GM19035 (cell line): ENCODE measurements around the gene REC8.
"Not testable (repeated sequence)": the region's sequence is repeated elsewhere in the genome, so short reads cannot be mapped to it uniquely, and the experiment has no call there.

Source experiments
- ATAC-seq: cut with Tn5 transposase; IDR thresholded peaks from one replicate; pipeline ENCODE4 v1.9.1; 2021; ENCODE audit not compliant: unreplicated experiment

REC8 gene

DNA sequence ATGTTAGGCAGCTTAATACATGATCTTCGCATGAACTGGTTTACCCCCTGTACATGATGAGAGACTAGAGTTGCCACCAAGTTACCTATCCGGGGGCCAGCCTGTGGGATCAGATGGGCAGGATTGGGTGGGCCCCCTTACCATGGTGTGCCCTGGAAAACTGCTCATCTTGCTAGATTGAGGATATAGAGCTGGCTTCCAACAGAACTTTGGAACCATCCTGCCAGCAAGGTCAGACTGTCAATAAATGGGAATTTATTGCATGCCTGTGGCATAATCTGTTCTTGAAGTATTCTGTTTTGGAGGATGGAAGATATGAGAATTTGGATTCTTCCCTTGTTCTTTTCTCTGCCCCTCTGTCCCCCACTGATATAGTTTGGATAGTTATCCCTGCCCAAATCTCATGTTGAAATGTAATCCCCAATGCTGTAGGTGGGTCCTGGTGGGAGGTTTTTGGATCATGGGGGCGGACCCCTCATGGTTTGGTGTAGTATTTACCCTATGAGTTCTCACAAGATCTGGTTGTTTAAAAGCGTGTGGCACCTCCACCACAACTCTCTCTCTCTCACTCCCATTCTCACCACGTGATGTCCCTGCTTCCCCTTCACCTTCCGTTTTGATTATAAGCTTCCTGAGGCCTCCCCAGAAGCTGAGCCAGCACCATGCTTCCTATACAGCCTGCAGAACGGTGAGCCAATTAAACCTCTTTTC is 27.1 kb downstream of the REC8 start:
- ATAC-seq, result no peak

DNA sequence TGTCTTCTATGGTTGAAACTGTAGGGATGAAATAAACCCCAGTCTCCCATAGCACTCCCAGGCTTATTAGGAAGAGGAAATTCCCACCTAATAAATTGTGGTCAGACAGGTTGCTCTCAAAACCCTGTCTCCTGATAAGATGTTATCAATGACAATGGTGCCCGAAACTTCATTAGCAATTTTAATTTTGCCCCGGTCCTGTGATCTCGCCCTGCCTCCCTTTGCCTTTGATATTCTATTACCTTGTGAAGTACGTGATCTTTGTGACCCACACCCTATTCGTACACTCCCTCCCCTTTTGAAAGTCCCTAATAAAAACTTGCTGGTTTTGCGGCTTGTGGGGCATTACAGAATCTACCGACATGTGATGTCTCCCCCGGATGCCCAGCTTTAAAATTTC is 30.7 kb downstream of the REC8 start:
- ATAC-seq, result not testable (repeated sequence)

DNA sequence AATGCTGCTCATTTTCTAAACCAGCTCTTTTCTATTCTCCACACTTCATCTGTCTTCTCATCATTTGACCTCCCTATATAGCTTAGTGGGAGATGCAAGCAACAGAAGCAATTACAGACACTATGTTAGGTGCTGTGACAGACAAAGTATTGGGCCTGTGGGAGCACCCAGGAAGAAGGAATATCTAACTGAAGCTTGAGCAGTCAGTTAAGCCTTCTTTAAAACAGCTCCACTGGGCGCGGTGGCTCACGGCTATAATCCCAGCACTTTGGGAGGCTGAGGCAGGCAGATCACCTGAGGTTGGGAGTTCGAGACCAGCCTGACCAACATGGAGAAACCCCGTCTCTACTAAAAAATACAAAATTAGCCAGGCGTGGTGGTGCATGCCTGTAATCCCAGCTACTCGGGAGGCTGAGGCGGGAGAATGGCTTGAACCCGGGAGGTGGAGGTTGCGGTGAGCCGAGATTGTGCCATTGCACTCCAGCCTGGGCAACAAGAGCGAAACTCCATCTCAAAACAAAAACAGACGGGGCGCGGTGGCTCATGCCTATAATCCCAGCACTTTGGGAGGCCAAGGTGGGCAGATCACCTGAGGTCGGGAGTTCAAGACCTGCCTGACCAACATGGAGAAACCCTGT is 31.5 kb downstream of the REC8 start:
- not testable (repeated sequence) for ATAC-seq

DNA sequence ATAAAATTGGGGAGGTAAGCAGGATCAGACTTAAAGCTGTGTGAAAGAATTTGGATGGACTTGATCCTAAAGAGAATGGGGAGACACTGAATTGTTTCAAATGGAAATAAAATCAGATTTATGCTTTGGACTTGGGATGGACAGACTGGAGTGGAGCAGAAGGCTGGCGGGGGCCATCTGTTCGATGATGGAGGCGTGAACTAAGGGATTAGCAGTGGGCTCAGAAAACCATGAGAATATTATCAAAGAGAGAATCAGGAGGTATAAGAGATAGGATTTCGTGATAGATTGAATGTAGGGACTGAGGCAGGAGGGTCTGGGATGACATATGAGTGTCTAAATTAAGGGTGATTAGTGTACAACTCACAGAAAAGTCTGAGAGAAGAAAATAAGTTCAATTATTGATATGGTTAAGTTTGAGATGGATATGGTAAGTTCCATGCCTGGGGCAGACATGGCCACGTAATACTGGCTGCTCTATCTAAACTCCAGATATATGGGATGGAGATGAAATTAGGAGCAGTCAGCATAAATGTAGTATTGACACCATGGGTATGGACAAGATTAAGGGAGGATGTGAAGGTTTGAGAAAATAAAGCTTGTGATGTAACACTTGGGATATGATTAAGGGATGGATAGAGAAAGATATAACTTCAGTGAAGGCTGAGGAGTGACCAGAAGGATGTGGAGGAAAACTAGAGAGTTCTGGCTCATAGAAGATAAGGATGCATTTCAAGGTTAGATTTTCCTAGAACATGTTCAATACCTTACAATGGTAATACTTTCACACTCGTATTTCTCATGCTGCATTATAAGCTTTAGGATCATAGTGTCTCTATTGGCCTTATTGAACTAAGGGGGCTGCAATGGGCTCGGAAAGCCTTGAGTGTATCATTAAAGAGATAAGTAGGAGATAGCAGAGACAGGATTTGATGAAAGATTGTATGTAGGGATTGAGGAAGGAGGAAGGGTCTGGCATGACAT is 32.6 kb downstream of the REC8 start:
- no peak for ATAC-seq

DNA sequence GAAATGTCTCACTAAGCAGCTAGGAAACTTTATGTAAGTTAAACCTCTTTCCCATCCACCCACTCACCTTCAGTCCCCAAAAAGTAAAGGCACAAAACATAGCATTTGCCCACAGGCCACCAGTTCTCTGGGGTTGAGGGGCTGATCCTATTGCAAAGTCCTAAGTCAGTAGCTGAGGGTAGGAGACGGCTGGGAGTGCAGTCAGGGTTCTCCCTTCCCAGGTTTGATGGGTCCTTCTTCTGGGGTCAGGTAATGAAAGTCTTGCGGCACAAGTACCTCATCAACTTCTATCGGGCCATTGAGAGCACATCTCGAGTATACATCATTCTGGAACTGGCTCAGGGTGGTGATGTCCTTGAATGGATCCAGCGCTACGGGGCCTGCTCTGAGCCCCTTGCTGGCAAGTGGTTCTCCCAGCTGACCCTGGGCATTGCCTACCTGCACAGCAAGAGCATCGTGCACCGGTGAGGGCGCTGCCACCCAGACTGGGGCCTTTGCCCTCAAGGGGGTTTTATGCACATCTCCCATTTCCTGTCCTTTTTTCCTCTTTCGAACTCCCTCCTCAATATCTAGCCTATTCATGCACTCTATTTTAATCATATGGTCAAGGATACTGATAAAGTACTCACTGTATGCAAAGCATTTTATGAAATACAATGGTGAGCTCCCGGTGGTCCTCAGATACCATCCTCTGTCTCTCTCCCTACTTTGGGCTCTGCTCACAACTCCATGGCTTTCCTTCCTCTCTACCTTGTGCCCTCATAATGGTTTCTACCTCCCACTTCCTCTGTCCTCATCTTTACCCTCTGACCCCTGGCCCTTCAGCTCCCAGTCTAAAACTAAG is 34.6 kb downstream of the REC8 start:
- ATAC-seq, result no peak

DNA sequence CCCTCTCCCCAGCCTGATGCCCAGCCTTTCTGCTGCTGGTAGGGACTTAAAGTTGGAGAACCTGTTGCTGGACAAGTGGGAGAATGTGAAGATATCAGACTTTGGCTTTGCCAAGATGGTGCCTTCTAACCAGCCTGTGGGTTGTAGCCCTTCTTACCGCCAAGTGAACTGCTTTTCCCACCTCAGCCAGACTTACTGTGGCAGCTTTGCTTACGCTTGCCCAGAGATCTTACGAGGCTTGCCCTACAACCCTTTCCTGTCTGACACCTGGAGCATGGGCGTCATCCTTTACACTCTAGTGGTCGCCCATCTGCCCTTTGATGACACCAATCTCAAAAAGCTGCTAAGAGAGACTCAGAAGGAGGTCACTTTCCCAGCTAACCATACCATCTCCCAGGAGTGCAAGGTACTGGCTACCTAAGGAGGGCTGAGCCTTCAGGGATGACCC is 35.2 kb downstream of the REC8 start:
- no peak for ATAC-seq

DNA sequence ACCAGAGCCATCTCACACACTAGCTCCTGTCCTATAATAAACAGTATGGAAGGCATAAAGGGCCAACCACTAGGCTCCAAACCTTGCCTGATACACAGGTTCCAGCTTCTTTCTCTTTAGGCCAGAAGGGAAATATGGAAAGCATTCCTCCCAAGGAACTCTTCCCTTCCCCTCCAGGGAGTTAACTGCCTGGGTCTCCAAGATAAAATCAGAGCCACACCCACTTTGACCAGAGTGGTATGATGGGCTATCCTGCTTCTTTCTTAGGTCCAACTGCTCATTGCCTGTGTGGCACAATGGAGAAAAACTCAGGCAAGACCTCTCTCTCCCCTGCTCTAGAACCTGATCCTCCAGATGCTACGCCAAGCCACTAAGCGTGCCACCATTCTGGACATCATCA is 35.7 kb downstream of the REC8 start:
- no peak for ATAC-seq

DNA sequence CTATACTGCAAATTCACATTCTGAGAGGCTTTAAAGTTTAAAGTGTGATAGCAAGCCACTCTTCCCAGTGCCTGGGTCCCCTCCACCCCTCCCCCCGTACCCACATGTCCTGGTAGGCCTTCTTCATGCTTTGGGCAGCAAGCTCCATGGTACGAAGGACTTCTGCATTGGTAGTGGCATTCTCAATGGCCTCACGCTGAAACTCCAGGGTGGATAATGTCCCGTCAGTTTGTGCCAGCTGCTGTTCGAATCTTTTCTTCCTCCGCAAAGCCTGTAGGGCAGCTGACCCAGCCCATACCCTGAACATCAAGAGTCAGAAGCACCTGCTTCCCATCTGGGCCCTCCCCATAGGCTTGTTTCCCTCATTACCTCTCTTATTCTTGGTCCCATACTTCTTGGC is 39.4 kb downstream of the REC8 start:
- ATAC-seq, result no peak

DNA sequence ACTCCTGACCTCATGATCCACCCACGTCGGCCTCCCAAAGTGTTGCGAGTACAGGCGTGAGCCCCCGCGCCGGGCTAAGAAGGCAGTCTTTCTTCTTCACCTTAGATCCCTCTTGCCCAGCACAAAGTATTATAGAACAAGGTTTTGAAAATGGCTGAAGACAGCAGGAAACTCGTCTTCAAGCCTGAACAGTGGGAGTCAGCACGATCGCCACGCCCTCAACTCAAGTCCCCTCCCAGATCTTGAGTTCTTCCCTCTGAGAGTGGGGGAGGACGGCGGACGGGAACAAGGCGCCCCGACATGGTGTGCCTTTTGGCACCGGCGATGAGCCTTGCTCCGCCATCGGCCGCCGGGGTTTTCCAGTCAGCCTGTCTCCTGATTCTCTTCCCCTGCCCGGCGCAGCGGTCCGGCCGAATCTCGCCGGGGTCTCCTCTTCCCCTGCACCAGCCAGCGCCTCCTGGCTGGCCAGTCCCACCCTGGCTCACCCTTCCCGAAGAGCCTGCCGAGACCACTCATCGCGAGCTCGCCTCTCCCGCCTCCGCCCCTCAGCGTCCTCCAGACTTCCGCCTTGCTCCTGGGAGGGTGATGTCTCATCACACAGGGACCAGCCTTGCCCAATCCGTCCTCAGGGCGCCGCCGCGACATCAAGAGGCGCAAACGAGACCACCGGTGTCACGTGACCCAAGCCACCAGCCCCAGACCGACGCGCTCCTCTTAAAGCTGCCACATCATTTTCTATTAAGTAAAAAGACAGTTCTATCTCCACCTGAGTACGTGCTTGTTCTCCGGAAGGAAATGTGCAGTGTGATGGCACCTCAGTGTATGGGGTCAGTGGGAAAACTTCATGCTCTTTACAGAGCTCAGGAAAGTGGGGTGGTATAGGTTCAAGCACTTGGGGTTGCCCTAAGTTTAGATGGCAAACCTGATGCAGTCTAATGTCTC is 41.3 kb downstream of the REC8 start, which contains the start of gene CHMP4A:
Gene CHMP4A, minus strand, starts transcription at position 565 of the 942 bp plus-strand sequence. Its CDS starts 49 bp downstream, at position 516.
- peak; percentile 74 for ATAC-seq

DNA sequence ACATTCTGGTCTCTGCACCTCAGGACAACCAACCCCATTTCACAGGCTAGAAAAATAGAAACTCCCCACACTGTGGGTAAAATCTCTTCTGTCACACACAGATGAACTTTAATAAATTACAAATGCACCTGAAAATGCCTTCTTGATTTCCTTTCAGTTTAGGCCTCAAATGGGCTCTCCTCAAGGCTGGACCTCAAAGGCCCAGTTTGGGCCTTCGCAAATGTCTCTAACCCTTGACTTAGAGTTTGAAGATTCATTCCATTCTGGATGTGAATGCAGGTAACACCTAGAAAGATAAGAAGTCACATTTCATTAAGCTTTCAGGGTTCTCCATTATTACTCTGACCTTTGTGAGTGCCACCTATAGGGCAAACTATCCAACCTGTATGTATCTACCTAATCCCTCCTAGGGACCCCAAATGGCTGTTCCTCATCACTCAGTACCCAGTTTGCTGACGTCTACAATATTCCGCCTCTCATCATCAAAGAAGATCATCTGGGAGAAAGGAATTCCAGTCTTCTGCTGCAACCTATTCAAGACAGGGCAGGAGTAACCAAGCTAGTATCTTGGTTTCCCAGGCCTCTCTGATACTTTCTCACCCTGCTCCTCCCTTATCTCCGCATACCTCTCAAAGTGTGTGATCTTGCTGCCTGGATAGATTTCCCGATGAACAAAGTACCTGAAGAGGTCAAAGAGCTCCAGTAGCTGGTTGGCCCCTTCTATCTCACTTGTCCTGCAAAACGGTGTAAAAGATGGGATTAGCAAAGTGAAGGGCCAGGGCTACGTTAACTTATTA is 42.2 kb downstream of the REC8 start:
- no peak for ATAC-seq

DNA sequence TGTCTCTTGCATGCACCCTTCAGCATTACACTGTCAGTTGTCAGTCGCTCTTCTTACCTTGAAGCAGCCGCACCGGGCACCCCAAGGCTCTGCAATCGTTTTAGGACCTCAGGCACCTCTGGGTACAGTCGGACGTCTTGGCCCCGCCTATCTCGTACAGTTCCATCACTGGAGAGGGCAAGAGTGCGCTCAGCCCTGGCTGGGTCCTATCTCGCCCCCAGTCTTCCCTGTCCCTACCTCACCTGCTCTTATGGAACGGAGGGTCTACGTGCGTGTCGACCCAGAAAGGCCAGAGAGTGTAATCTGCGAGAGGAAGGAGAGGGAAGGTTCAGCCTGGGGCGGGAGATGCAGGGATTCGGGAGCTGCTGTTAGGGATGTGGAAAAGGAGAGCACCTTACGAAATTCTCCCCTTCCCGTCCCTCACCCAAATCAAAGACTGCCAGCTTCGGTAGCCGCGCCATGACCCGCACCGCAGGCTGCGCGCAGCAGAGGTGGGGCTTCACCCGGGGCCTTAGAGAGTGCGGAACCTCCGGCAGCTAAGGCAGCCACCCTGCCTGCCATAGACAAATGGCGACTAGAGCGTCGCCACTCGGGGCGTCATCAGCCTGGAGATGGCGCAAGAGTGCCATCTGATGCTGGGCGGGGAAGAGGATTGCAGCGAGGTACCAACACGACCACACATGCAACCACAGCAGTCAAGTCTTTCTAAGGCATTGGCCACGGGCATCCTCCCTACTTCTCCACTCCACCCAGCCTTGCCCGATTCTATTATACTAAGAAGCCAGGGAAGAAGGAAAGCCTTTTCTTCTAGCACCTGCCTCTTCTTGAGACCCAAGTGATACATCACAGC is 43.8 kb downstream of the REC8 start, which contains the start of gene MDP1:
Gene MDP1, minus strand, starts transcription at position 572 of the 850 bp plus-strand sequence. Its CDS starts 111 bp downstream, at position 461.
- ATAC-seq, result peak; percentile 65

DNA sequence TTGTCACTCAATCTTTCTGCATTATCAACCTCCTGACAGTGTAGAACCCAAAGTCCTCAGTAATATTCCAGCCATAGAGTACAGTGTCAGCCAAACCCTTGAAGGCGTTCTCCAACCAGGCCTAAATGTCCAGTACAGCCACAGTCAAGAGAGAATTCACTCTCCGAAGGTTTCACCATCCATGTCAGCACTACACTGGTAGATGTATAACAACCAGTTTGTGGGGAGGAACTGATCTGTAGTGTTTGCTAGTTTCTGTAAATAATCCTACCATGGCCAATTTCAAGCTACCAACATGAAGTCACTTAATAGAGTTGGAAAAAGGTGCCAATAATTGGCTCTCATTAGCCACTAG is 44.4 kb downstream of the REC8 start:
- no peak for ATAC-seq

DNA sequence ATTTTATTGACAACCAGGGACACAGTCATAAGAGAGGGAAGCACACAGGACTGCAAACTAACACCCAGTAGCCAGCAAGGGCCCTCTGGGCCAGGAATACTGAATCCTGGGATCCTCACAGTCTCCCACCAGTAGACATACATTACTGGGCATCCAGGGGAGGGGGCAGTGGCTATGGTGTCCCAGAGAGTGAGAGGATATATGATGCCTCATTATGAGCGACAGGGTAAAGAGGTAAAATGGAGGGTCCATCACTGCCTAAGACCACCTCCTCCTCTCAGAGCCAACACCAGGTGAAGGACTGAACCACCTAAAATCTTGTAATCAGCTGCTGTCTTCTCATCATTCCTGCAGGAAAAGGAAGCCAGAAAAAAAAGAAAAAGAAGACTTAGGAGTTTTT is 45.0 kb downstream of the REC8 start:
- not testable (repeated sequence) for ATAC-seq

DNA sequence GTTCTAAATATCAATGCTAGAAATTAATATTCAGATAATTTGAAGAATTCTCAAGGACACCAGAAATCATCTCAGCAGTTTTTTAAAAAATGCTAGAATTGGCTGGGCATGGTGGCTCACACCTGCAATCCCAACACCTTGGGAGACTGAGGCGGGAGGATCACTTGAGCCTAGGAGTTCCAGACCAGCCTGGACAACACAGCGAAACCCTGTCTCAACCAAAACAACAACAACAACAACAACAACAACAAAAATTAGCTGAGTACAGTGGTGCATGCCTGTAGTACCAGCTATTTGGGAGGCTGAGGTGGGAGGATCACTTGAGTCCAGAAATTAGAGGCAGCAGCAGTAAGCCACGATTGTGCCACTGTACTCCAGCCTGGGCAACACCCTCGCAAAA is 47.2 kb downstream of the REC8 start:
- no peak for ATAC-seq

DNA sequence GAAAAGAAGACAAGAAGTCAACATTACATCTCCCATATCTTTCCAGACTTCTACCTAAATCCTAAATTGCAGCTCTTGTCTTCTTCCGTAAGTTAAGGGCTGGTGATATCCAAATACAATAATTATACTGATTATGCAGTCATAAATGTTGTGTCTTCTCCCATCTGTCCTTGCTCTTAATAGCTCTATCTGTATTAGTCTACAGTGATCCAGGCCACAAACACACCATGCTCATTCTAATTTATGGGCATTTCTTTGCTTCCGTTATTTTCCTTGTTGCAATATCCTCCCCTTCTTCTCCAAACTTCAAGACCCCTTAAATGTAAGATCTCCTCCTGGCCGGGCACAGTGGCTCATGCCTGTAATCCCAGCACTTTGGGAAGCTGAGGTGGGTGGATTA is 47.6 kb downstream of the REC8 start:
- ATAC-seq, result no peak

DNA sequence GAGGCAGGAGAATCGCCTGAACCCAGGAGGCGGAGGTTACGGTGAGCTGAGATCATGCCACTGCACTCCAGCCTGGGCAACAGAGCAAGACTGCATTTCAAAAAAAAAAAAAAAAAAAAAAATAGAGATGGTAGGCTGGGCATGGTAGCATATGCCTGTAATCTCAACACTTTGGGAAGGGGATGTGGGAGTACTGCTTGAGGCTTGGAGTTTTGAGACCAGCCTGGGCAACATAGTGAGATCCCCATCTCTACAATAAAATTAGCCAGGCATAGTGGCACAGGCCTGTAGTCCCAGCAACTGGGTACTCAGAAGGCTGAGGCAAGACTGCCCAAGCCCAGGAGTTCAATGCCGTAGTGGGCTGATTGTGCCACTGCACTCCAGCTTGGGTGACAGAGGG is 51.1 kb downstream of the REC8 start:
- ATAC-seq, result not testable (repeated sequence)

DNA sequence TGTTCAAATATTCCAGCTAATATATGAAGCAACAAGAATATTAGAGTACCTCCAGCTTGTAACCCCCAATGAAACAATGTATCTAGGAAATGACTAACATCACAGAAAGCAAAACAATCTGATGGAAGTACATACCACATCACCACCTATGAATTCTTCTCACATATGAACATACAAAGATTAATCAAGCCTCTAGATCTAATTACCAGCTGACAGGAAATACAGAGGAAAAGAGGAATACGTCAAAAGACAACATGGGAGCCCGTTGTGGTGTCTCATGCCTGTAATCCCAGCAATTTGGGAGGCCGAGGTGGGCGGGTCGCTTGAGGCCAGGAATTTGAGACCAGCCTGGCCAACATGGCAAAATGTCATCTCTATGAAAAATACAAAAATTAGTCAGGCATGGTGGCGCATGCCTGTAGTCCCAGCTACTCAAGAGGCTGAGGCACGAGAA is 52.8 kb downstream of the REC8 start:
- no peak for ATAC-seq

DNA sequence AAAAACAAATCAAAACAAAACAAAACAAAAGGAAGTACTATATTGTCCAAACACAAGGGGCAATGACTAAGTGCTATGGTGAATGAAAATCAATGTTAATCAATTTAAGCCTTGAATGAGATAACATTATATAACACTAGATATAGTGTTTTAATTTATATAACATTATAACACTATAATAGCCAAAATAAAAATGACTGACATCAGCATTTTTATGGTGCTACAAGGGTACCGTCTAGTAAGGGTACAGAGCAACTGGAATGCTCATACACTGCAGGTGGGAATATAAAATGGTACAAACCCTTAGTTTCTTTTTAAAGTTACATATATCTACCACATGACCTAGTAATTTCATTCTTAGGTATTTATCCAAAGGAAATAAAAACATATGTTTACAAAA is 54.6 kb downstream of the REC8 start:
- no peak for ATAC-seq
